HepG2 (cell line): Measurements from ENCODE around the gene GBGT1. TPM values are rescaled to one million over a fixed set of nuclear protein-coding genes. Genes with fewer than 3 reads are reported as not detected.
A peak's percentile ranks its signal among the peaks of the same experiment; 100 is the strongest.

Experiments used
- ATRX ChIP-seq: sonication (generic); formaldehyde crosslinking; IDR thresholded peaks from 2 replicates; pipeline ENCODE4 v1.4.0; 2020; ENCODE audit warnings: missing genetic modification reagents, borderline replicate concordance
- ETV5 ChIP-seq: IDR thresholded peaks from 2 replicates; pipeline ENCODE4 v1.6.1; 2018; ENCODE audit warnings: missing biosample characterization, missing genetic modification reagents, inconsistent platforms, borderline replicate concordance
- FOXK2 ChIP-seq: fragments of 450-650 bp; IDR thresholded peaks from 2 replicates; pipeline ENCODE4 v1.6.1; 2016
- GRHL1 ChIP-seq: sonication (generic); formaldehyde crosslinking; conservative IDR thresholded peaks from 2 replicates; pipeline ENCODE4 v1.8.0; 2022; ENCODE audit warnings: missing genetic modification reagents
- GTF2F1 ChIP-seq: fragments of 150-350 bp; IDR thresholded peaks from 2 replicates; pipeline ENCODE4 v1.6.1; 2014; ENCODE audit warnings: low read length
- HIVEP1 ChIP-seq: sonication (generic); formaldehyde crosslinking; IDR thresholded peaks from 2 replicates; pipeline ENCODE4 v1.4.0; 2020; ENCODE audit warnings: mild to moderate bottlenecking, missing genetic modification reagents
- JDP2 ChIP-seq: sonication (generic); formaldehyde crosslinking; IDR thresholded peaks from 2 replicates; pipeline ENCODE4 v1.8.1; 2022; ENCODE audit warnings: missing genetic modification reagents, borderline replicate concordance
- MZF1 ChIP-seq: sonication (generic); formaldehyde crosslinking; IDR thresholded peaks from 2 replicates; pipeline ENCODE4 v1.8.1; 2023; ENCODE audit warnings: mild to moderate bottlenecking, missing genetic modification reagents, borderline replicate concordance
- NCOA1 ChIP-seq: sonication (generic); formaldehyde crosslinking; IDR thresholded peaks from 2 replicates; pipeline ENCODE4 v1.9.0; 2021; ENCODE audit warnings: missing genetic modification reagents
- PAF1 ChIP-seq: IDR thresholded peaks from 2 replicates; pipeline ENCODE4 v1.6.1; 2016; ENCODE audit warnings: missing genetic modification reagents, missing compliant biosample characterization
- RCOR2 ChIP-seq: IDR thresholded peaks from 2 replicates; pipeline ENCODE4 v1.6.1; 2016; ENCODE audit warnings: missing biosample characterization, missing genetic modification reagents
- REL ChIP-seq: sonication (generic); formaldehyde crosslinking; conservative IDR thresholded peaks from 2 replicates; pipeline ENCODE4 v1.8.0; 2022; ENCODE audit warnings: mild to moderate bottlenecking, missing genetic modification reagents, moderate library complexity
- RXRA ChIP-seq: sonication (generic); formaldehyde crosslinking; IDR thresholded peaks from 2 replicates; pipeline ENCODE4 v1.5.1; 2020; ENCODE audit warnings: missing genetic modification reagents
- SAP130 ChIP-seq: IDR thresholded peaks from 2 replicates; pipeline ENCODE4 v1.6.1; 2016; ENCODE audit warnings: low read depth
- SMARCC2 ChIP-seq: fragments of 450-650 bp; IDR thresholded peaks from 2 replicates; pipeline ENCODE4 v1.6.1; 2017; ENCODE audit warnings: antibody characterized with exemption, mild to moderate bottlenecking
- SMARCE1 ChIP-seq: fragments of 450-650 bp; IDR thresholded peaks from 2 replicates; pipeline ENCODE4 v1.6.1; 2017; ENCODE audit warnings: borderline replicate concordance
- SP5 ChIP-seq: IDR thresholded peaks from 2 replicates; pipeline ENCODE4 v1.6.1; 2016; ENCODE audit warnings: low read depth, borderline replicate concordance
- SPEN ChIP-seq: sonication (generic); formaldehyde crosslinking; IDR thresholded peaks from 2 replicates; pipeline ENCODE4 v1.5.1; 2020; ENCODE audit warnings: low read depth, mild to moderate bottlenecking, missing genetic modification reagents
- XRCC5 ChIP-seq: fragments of 200-400 bp; formaldehyde crosslinking; optimal IDR thresholded peaks from 2 replicates; pipeline ENCODE3; 2017; ENCODE audit warnings: mild to moderate bottlenecking, low read length
- ZEB1 ChIP-seq: IDR thresholded peaks from 2 replicates; pipeline ENCODE4 v1.6.1; 2012; ENCODE audit warnings: mild to moderate bottlenecking, low read depth, inconsistent platforms; ENCODE audit not compliant: insufficient replicate concordance
- ZIK1 ChIP-seq: sonication (generic); formaldehyde crosslinking; IDR thresholded peaks from 2 replicates; pipeline ENCODE4 v1.5.0; 2020; ENCODE audit warnings: mild to moderate bottlenecking, low read depth, missing genetic modification reagents, borderline replicate concordance
- ZNF207 ChIP-seq: fragments of 450-650 bp; IDR thresholded peaks from 2 replicates; pipeline ENCODE4 v1.6.1; 2016; ENCODE audit warnings: antibody characterized with exemption, borderline replicate concordance
- ZNF780A ChIP-seq: sonication (generic); formaldehyde crosslinking; IDR thresholded peaks from 2 replicates; pipeline ENCODE4 v1.8.0; 2022; ENCODE audit warnings: mild to moderate bottlenecking, missing genetic modification reagents, moderate library complexity
- ZSCAN20 ChIP-seq: sonication (generic); formaldehyde crosslinking; IDR thresholded peaks from 2 replicates; pipeline ENCODE4 v1.4.0; 2020; ENCODE audit warnings: missing genetic modification reagents, mild to moderate bottlenecking, borderline replicate concordance
- polyA plus RNA-seq, 8 experiments: library from polyadenylated mRNA; depleted of rRNA in 3 of 8; stranded (reverse) in 7 of 8; unstranded in 1 of 8; fragments of >200 nt; fragmentation: Illumina TruSeq in 4 of 8; extraction: Trizol in 4 of 8; gene quantifications; 2 replicates each; pipeline versions ENCODE4 v1.2.1 to v1.2.3, GENCODE V29; 2011 to 2016; ENCODE audit warnings: low read depth in 4 of 8, missing spikeins in 1 of 8, mixed read lengths in 1 of 8; ENCODE audit not compliant: insufficient read depth in 1 of 8
- total RNA-seq, 5 experiments: library from RNA; depleted of rRNA; stranded (reverse); fragments of >200 nt; fragmentation: Illumina TruSeq; extraction: Trizol; gene quantifications; 2 replicates each; pipeline ENCODE4 v1.2.3, GENCODE V29; 2016; ENCODE audit warnings: low read depth in 1 of 5
- TF ChIP-seq, protein P1 (sequence below): sonication (generic); formaldehyde crosslinking; IDR thresholded peaks from 2 replicates; pipeline ENCODE4 v1.5.0; 2020; ENCODE audit warnings: missing genetic modification reagents
- TF ChIP-seq, protein P2 (sequence below): IDR thresholded peaks from 2 replicates; pipeline ENCODE4 v1.6.1; 2016; ENCODE audit warnings: missing compliant biosample characterization, missing genetic modification reagents, borderline replicate concordance
- TF ChIP-seq, protein P3 (sequence below): sonication (generic); formaldehyde crosslinking; conservative IDR thresholded peaks from 2 replicates; pipeline ENCODE4 v1.8.0; 2022; ENCODE audit warnings: mild to moderate bottlenecking, moderate library complexity, missing genetic modification reagents

Gene GBGT1
- total and polyA plus RNA-seq, 2 of the 13 experiments (the other 11 are each of a cell fraction or from before 2014, with no cell fraction given), result not detected

- TF ChIP-seq, protein P1, sequence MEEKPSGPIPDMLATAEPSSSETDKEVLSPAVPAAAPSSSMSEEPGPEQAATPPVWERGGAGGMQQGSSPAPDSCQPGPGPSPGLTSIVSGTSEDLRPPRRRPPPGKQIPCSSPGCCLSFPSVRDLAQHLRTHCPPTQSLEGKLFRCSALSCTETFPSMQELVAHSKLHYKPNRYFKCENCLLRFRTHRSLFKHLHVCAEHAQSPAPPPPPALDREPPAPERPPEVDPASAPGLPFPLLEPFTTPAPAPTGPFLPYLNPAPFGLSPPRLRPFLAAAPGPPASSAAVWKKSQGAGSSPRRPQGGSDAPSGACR (CRISPR knock-in tag), result no peak
- TF ChIP-seq, protein P2, sequence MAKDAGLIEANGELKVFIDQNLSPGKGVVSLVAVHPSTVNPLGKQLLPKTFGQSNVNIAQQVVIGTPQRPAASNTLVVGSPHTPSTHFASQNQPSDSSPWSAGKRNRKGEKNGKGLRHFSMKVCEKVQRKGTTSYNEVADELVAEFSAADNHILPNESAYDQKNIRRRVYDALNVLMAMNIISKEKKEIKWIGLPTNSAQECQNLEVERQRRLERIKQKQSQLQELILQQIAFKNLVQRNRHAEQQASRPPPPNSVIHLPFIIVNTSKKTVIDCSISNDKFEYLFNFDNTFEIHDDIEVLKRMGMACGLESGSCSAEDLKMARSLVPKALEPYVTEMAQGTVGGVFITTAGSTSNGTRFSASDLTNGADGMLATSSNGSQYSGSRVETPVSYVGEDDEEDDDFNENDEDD (CRISPR knock-in tag), result peak; percentile 89
- no peak for TF ChIP-seq SP5 (CRISPR knock-in tag)
- TF ChIP-seq RCOR2 (CRISPR knock-in tag), result no peak
- no peak for TF ChIP-seq ZEB1
- TF ChIP-seq ZNF207, result no peak
- no peak for TF ChIP-seq SMARCE1
- TF ChIP-seq SPEN (CRISPR knock-in tag), result peak; percentile 62
- TF ChIP-seq, protein P3, sequence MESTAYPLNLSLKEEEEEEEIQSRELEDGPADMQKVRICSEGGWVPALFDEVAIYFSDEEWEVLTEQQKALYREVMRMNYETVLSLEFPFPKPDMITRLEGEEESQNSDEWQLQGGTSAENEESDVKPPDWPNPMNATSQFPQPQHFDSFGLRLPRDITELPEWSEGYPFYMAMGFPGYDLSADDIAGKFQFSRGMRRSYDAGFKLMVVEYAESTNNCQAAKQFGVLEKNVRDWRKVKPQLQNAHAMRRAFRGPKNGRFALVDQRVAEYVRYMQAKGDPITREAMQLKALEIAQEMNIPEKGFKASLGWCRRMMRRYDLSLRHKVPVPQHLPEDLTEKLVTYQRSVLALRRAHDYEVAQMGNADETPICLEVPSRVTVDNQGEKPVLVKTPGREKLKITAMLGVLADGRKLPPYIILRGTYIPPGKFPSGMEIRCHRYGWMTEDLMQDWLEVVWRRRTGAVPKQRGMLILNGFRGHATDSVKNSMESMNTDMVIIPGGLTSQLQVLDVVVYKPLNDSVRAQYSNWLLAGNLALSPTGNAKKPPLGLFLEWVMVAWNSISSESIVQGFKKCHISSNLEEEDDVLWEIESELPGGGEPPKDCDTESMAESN (CRISPR knock-in tag), result peak; percentile 38; the same call in 1 of the 2 replicates
- peak; percentile 88 for TF ChIP-seq HIVEP1
- TF ChIP-seq FOXK2, result no peak
- no peak for TF ChIP-seq ZSCAN20 (CRISPR knock-in tag)
- TF ChIP-seq NCOA1 (CRISPR knock-in tag), result no peak
- TF ChIP-seq JDP2, result no peak; the same call in 1 of the 2 replicates
- TF ChIP-seq GRHL1 (CRISPR knock-in tag), result no peak
- no peak; the same call in 1 of the 2 replicates for TF ChIP-seq REL (CRISPR knock-in tag)
- TF ChIP-seq SAP130 (CRISPR knock-in tag), result peak; percentile 77
- TF ChIP-seq RXRA (CRISPR knock-in tag), result peak; percentile 76; the same call in 1 of the 2 replicates
- no peak for TF ChIP-seq PAF1 (CRISPR knock-in tag)
- no peak for TF ChIP-seq ETV5 (CRISPR knock-in tag)
- no peak for TF ChIP-seq MZF1
- TF ChIP-seq ZIK1 (CRISPR knock-in tag), result peak; percentile 66; the same call in 1 of the 2 replicates
- no peak for TF ChIP-seq GTF2F1
- no peak for TF ChIP-seq ATRX (CRISPR knock-in tag)
- TF ChIP-seq ZNF780A, result no peak
- TF ChIP-seq XRCC5, result peak; percentile 54
- no peak for TF ChIP-seq SMARCC2
These were observed 14.3 kb downstream of the GBGT1 start (continued) for GRCh38 chr9:133149130-133150015.
